ENCODE results near the gene POLR2L.

DNA sequence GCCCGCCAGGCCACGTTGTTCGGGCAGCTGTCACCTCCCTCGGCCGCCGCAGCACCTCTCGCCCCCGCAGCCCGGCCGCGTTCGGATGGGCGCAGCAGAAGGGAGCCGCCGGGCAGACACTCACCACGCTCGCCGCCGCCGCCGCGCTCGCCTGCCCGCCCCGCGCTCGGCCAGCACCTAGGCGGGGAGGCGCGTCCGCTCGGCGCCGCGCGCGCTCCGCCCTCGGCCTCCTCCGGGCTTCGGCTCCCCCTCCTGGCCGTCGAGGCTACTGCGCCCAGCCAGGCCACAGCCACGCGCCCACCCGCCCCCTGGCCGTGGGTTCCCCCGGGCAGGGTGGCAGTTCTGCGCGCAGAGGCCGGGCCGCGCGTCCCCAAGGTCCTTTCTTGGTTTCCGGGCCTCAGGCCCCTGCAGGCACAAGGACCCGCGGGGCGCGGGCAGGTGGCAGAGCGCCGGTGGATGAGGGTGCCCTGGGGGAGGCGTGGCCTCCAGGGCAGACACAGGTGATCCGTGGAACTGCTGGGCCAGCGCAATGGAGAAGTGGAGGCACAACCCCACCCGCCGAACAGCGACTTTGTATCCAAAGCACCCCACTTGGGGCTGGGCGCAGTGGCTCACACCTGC is 44.1 kb downstream of the POLR2L start, which contains the start of gene SLC25A22:
- TF ChIP-seq CTCF (IDR thresholded peaks at IDR 0.05) (peak; percentile 47 to 94 (median 73)), POLR2A (IDR thresholded peaks at IDR 0.05) (no peak)

All from adrenal gland (tissue), 5 donors.